PFSK-1 (cell line): ENCODE measurements around the gene PPP2CA.

ENCODE experiments used
- FOXP2 ChIP-seq: optimal IDR thresholded peaks from 2 replicates; pipeline ENCODE3; 2011; ENCODE audit warnings: borderline replicate concordance, control low read depth, inconsistent platforms; ENCODE audit not compliant: insufficient read depth; ENCODE audit errors: extremely low read length, extremely low read depth
- POLR2AphosphoS5 ChIP-seq: IDR thresholded peaks from 2 replicates; pipeline ENCODE4 v1.6.1; 2012; ENCODE audit warnings: low read depth, mild to moderate bottlenecking, control low read depth, low read length, moderate library complexity
- SIN3A ChIP-seq: IDR thresholded peaks from 2 replicates; pipeline ENCODE4 v1.6.1; 2012; ENCODE audit warnings: mild to moderate bottlenecking, low read length, moderate library complexity, borderline replicate concordance; ENCODE audit not compliant: insufficient read depth
- TAF1 ChIP-seq: IDR thresholded peaks from 2 replicates; pipeline ENCODE4 v1.6.1; 2012; ENCODE audit warnings: low read length, control low read depth, borderline replicate concordance; ENCODE audit not compliant: insufficient read depth

DNA sequence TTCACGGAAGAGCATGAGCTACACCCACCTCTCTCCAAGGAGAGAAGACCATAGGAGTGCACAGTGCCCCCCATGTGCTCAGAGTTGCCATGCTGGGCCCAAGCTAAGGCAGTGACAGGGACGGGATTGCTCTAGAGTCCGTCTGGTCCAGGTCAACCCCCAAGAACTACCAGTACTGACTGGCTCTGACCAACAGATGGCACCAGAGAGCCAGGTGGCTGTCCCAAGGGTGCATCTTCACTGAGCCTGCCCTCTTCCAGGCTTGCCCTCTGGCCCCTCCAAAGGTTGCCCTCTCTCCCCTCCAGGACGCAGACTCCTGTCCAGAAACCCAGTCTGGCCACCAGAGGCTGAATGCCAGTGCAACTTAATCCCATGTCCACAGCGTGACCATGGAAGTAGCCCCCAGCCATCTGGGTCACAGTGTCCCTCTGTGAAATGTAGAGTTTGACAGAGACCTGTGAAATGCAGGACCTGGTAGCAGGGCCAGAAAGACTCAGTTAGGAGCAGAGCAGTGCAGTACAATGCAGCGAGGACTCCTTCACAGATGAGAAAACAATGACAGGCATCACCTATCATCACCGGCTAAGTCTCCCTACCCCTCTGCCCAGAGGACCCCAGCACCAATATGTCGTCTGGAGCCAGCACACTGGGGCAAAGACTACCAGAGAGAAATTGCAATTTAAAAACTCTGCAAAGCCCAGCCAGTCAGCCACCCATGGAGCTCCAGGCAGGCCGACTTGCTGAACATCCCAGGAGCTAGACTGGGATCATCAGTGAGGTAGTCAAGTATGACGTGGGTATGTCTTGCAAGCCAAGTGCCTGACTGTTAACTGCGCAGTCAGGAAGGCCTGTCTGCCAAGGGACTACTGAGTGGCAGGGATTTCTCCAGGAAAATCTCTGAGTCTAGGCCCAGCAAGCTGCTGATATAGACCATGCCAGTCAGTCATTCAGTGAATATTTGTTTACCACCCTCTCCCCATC is 41.4 kb downstream of the PPP2CA start:
- TF ChIP-seq SIN3A (no peak), POLR2AphosphoS5 (no peak), TAF1 (no peak), FOXP2 (peak; percentile 51)
